HEK293 (cell line): Measurements from ENCODE around the gene C16orf95.
A peak's percentile ranks its signal among the peaks of the same experiment; 100 is the strongest.

Source experiments
- CTCF ChIA-PET: fragments of 350-600 bp; formaldehyde crosslinking; extraction: SDS; loops from one replicate; lab custom pipeline; 2021; ENCODE audit warnings: antibody characterized with exemption; lab: Yijun Ruan, JAX
- POLR2A ChIA-PET: fragments of 300-600 bp; formaldehyde crosslinking; extraction: SDS; loops from one replicate; lab custom pipeline; 2020; ENCODE audit warnings: antibody characterized with exemption, inconsistent platforms; lab: Yijun Ruan, JAX
- H3K27ac ChIP-seq: fragments of 200-500 bp; sonication (Bioruptor generic); 2 replicates; pipeline ENCODE4 v1.5.1; 2014; ENCODE audit warnings: low read depth, low read length, control low read depth, inconsistent platforms; ENCODE audit errors: extremely low read depth
- H3K36me3 ChIP-seq, 2 experiments: fragments of 200-500 bp in 1 of 2; sonication (Bioruptor generic) in 1 of 2; 1 replicate in 1 of 2; 2 replicates in 1 of 2; pipeline ENCODE4 v1.5.1; 2014 to 2017; ENCODE audit warnings: inconsistent platforms in 2 of 2, low read length in 2 of 2; ENCODE audit not compliant: control insufficient read depth in 2 of 2, insufficient read depth in 1 of 2
- H3K4me1 ChIP-seq: fragments of 200-500 bp; sonication (Bioruptor generic); 2 replicates; pipeline ENCODE4 v1.5.1; 2014; ENCODE audit warnings: mild to moderate bottlenecking, low read length, inconsistent platforms; ENCODE audit not compliant: control insufficient read depth, insufficient read depth
- H3K4me3 ChIP-seq: 2 replicates; pipeline ENCODE4 v1.5.1; 2011; ENCODE audit warnings: low read depth, mild to moderate bottlenecking, control low read depth, low read length, moderate library complexity
- H3K9me3 ChIP-seq: fragments of 200-500 bp; sonication (Bioruptor generic); 2 replicates; pipeline ENCODE4 v1.5.1; 2014; ENCODE audit warnings: low read depth, low read length, inconsistent platforms; ENCODE audit not compliant: control insufficient read depth, insufficient read depth
- GLIS1 ChIP-seq: fragments of 450-650 bp; formaldehyde crosslinking; IDR thresholded peaks from 2 replicates; pipeline ENCODE4 v1.5.1; 2016; ENCODE audit warnings: missing biosample characterization, missing genetic modification characterization
- MZF1 ChIP-seq: fragments of 450-650 bp; formaldehyde crosslinking; IDR thresholded peaks from 2 replicates; pipeline ENCODE4 v1.5.1; 2017; ENCODE audit warnings: missing biosample characterization, missing genetic modification characterization, borderline replicate concordance
- REPIN1 ChIP-seq: fragments of 450-650 bp; formaldehyde crosslinking; IDR thresholded peaks from 2 replicates; pipeline ENCODE4 v1.5.1; 2017; ENCODE audit warnings: missing biosample characterization, missing genetic modification characterization, low read depth
- SCRT2 ChIP-seq: fragments of 450-650 bp; formaldehyde crosslinking; IDR thresholded peaks from 2 replicates; pipeline ENCODE4 v1.5.1; 2016; ENCODE audit warnings: missing biosample characterization, missing genetic modification characterization
- TRIM28 ChIP-seq: IDR thresholded peaks from 2 replicates; pipeline ENCODE4 v1.6.1; 2011; ENCODE audit warnings: low read length, control low read depth, borderline replicate concordance
- YY2 ChIP-seq: fragments of 450-650 bp; formaldehyde crosslinking; IDR thresholded peaks from 2 replicates; pipeline ENCODE4 v1.5.1; 2016; ENCODE audit warnings: missing biosample characterization, missing genetic modification characterization
- ZNF10 ChIP-seq: fragments of 450-650 bp; formaldehyde crosslinking; IDR thresholded peaks from 2 replicates; pipeline ENCODE4 v1.5.1; 2017; ENCODE audit warnings: missing biosample characterization, missing genetic modification characterization
- ZNF114 ChIP-seq: fragments of 450-650 bp; formaldehyde crosslinking; IDR thresholded peaks from 2 replicates; pipeline ENCODE4 v1.5.0; 2017; ENCODE audit warnings: missing biosample characterization, missing genetic modification characterization
- ZNF146 ChIP-seq: fragments of 450-650 bp; formaldehyde crosslinking; IDR thresholded peaks from 2 replicates; pipeline ENCODE4 v1.5.1; 2016; ENCODE audit warnings: missing biosample characterization, missing genetic modification characterization
- ZNF148 ChIP-seq: fragments of 450-650 bp; formaldehyde crosslinking; IDR thresholded peaks from 2 replicates; pipeline ENCODE4 v1.5.0; 2017; ENCODE audit warnings: missing biosample characterization, missing genetic modification characterization, borderline replicate concordance
- ZNF274 ChIP-seq, 2 experiments: fragments of 200-500 bp in 1 of 2; fragments of 450-650 bp in 1 of 2; sonication (Bioruptor generic) in 1 of 2; formaldehyde crosslinking in 1 of 2; IDR thresholded peaks; 2 replicates each; pipeline versions ENCODE4 v1.5.1 to v1.6.1; 2014 to 2016; ENCODE audit warnings: borderline replicate concordance in 1 of 2, inconsistent platforms in 1 of 2, low read length in 1 of 2, missing biosample characterization in 1 of 2, missing genetic modification characterization in 1 of 2
- ZNF350 ChIP-seq: fragments of 450-650 bp; formaldehyde crosslinking; IDR thresholded peaks from 2 replicates; pipeline ENCODE4 v1.5.0; 2017; ENCODE audit warnings: missing biosample characterization, mild to moderate bottlenecking, missing genetic modification characterization
- ZNF366 ChIP-seq: fragments of 450-650 bp; formaldehyde crosslinking; conservative IDR thresholded peaks from 2 replicates; pipeline ENCODE4 v1.5.1; 2016; ENCODE audit warnings: missing biosample characterization, missing genetic modification characterization
- ZNF37A ChIP-seq: fragments of 450-650 bp; IDR thresholded peaks from 2 replicates; pipeline ENCODE4 v1.5.1; 2018; ENCODE audit warnings: missing biosample characterization, missing genetic modification characterization
- ZNF433 ChIP-seq: fragments of 450-650 bp; formaldehyde crosslinking; IDR thresholded peaks from 2 replicates; pipeline ENCODE4 v1.5.1; 2016; ENCODE audit warnings: missing biosample characterization, missing genetic modification characterization, low read depth
- ZNF488 ChIP-seq: fragments of 450-650 bp; formaldehyde crosslinking; IDR thresholded peaks from 2 replicates; pipeline ENCODE4 v1.5.1; 2016; ENCODE audit warnings: missing biosample characterization, missing genetic modification characterization
- ZNF596 ChIP-seq: fragments of 450-650 bp; IDR thresholded peaks from 2 replicates; pipeline ENCODE4 v1.5.0; 2018; ENCODE audit warnings: missing biosample characterization, mild to moderate bottlenecking, missing genetic modification characterization, moderate library complexity
- ZNF629 ChIP-seq: fragments of 450-650 bp; formaldehyde crosslinking; IDR thresholded peaks from 2 replicates; pipeline ENCODE4 v1.5.1; 2017; ENCODE audit warnings: missing biosample characterization, missing genetic modification characterization
- ZNF654 ChIP-seq: fragments of 450-650 bp; formaldehyde crosslinking; IDR thresholded peaks from 2 replicates; pipeline ENCODE4 v1.5.1; 2016; ENCODE audit warnings: low read depth, missing biosample characterization, missing genetic modification characterization
- ZNF707 ChIP-seq: fragments of 450-650 bp; formaldehyde crosslinking; IDR thresholded peaks from 2 replicates; pipeline ENCODE4 v1.5.1; 2016; ENCODE audit warnings: missing biosample characterization, missing genetic modification characterization
- ZNF768 ChIP-seq: fragments of 450-650 bp; formaldehyde crosslinking; IDR thresholded peaks from 2 replicates; pipeline ENCODE4 v1.5.1; 2018; ENCODE audit warnings: missing biosample characterization, mild to moderate bottlenecking, missing genetic modification characterization
- ZNF785 ChIP-seq: fragments of 450-650 bp; formaldehyde crosslinking; IDR thresholded peaks from 2 replicates; pipeline ENCODE4 v1.5.1; 2016; ENCODE audit warnings: missing biosample characterization, missing genetic modification characterization
- TF ChIP-seq, protein P1 (sequence below): fragments of 450-650 bp; formaldehyde crosslinking; IDR thresholded peaks from 2 replicates; pipeline ENCODE4 v1.5.1; 2016; ENCODE audit warnings: missing biosample characterization, missing genetic modification characterization
- TF ChIP-seq, protein P2 (sequence below): fragments of 450-650 bp; formaldehyde crosslinking; IDR thresholded peaks from 2 replicates; pipeline ENCODE4 v1.5.1; 2016; ENCODE audit warnings: missing biosample characterization, missing genetic modification characterization

C16orf95 gene

GRCh38 chr16:87319011-87319410, 1.8 kb upstream of the C16orf95 start:
- H3K36me3 ChIP-seq: peaks cover 0 to 16% of the 10 kb centered on the region in 2 experiments; a peak in 1 of 3 replicates
- no peak for TF ChIP-seq ZNF596 (tag by site-specific recombination)
- TF ChIP-seq ZNF366 (tag by site-specific recombination): no peak
- no peak for TF ChIP-seq ZNF785 (tag by site-specific recombination)
- TF ChIP-seq ZNF37A (tag by site-specific recombination): no peak
- no peak for TF ChIP-seq ZNF629
- no peak for TF ChIP-seq ZNF148 (tag by site-specific recombination)
- no peak for TF ChIP-seq ZNF488
- no peak for TF ChIP-seq SCRT2 (tag by site-specific recombination)
- TF ChIP-seq ZNF654 (tag by site-specific recombination): no peak
- no peak for TF ChIP-seq ZNF274 (IDR thresholded peaks at IDR 0.05; ENCODE audit: low read length)
- no peak for TF ChIP-seq ZNF274 (tag by site-specific recombination; IDR thresholded peaks at IDR 0.05; ENCODE audit: borderline replicate concordance)
- no peak for TF ChIP-seq ZNF350 (tag by site-specific recombination)
- TF ChIP-seq MZF1 (tag by site-specific recombination): no peak
- TF ChIP-seq, protein P1, sequence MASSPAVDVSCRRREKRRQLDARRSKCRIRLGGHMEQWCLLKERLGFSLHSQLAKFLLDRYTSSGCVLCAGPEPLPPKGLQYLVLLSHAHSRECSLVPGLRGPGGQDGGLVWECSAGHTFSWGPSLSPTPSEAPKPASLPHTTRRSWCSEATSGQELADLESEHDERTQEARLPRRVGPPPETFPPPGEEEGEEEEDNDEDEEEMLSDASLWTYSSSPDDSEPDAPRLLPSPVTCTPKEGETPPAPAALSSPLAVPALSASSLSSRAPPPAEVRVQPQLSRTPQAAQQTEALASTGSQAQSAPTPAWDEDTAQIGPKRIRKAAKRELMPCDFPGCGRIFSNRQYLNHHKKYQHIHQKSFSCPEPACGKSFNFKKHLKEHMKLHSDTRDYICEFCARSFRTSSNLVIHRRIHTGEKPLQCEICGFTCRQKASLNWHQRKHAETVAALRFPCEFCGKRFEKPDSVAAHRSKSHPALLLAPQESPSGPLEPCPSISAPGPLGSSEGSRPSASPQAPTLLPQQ (tag by site-specific recombination): no peak
- TF ChIP-seq, protein P2, sequence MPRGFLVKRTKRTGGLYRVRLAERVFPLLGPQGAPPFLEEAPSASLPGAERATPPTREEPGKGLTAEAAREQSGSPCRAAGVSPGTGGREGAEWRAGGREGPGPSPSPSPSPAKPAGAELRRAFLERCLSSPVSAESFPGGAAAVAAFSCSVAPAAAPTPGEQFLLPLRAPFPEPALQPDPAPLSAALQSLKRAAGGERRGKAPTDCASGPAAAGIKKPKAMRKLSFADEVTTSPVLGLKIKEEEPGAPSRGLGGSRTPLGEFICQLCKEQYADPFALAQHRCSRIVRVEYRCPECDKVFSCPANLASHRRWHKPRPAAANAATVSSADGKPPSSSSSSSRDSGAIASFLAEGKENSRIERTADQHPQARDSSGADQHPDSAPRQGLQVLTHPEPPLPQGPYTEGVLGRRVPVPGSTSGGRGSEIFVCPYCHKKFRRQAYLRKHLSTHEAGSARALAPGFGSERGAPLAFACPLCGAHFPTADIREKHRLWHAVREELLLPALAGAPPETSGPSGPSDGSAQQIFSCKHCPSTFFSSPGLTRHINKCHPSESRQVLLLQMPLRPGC (tag by site-specific recombination): no peak
- no peak for TF ChIP-seq ZNF707 (tag by site-specific recombination)
- CTCF ChIA-PET: interaction anchor here (0.6 to 1.1 kb wide), 4 partner anchors 21 to 1581 kb away, joined by 3 to 6 read pairs (median 3); no protein-coding TSS in a partner anchor
- no peaks in the 10 kb centered on the region for H3K9me3 ChIP-seq
- no peaks in the 10 kb centered on the region; the same call in 1 of the 2 replicates for H3K4me1 ChIP-seq
- H3K27ac ChIP-seq: no peak overlapping the region
- no peak overlapping the region for H3K4me3 ChIP-seq
- POLR2A ChIA-PET: interaction anchor here (0.7 to 1.3 kb wide), 2 partner anchors 30 to 65 kb away, joined by 3 read pairs; partner anchors contain the start of gene FBXO31

- peak overlapping the region; percentile 75; the same call in 1 of the 2 replicates for H3K27ac ChIP-seq
- POLR2A ChIA-PET: interaction anchor here (0.7 to 2.3 kb wide), 13 partner anchors 10 to 451 kb away, joined by 3 to 23 read pairs (median 4); partner anchors contain the start of gene FBXO31
- TF ChIP-seq GLIS1: no peak
- TF ChIP-seq YY2 (tag by site-specific recombination): no peak; the same call in 1 of the 2 replicates
- TF ChIP-seq ZNF146 (tag by site-specific recombination): no peak
- TF ChIP-seq REPIN1 (tag by site-specific recombination): peak; percentile 63; the same call in 1 of the 2 replicates
- no peak for TF ChIP-seq TRIM28
- TF ChIP-seq ZNF148 (tag by site-specific recombination): no peak
- TF ChIP-seq ZNF114: no peak
- TF ChIP-seq ZNF433: no peak
- peak; percentile 75; the same call in 1 of the 2 replicates for TF ChIP-seq ZNF10 (tag by site-specific recombination)
- TF ChIP-seq ZNF768 (tag by site-specific recombination): 0 out of 2 replicates have a peak, but pooled peaks have one; percentile 16
Observed at GRCh38 chr16:87317750-87318644, 805 bp upstream of the C16orf95 start.

More at GRCh38 chr16:87317750-87318644, 805 bp upstream of the C16orf95 start:
- H3K36me3 ChIP-seq: peaks cover 0 to 15% of the 10 kb centered on the region in 2 experiments; a peak in 1 of 3 replicates
- no peaks in the 10 kb centered on the region for H3K9me3 ChIP-seq
- peak overlapping the region; percentile 87 for H3K4me3 ChIP-seq
- CTCF ChIA-PET: interaction anchor here (0.6 to 1.2 kb wide), 5 partner anchors 17 to 1580 kb away, joined by 3 to 6 read pairs (median 3); no protein-coding TSS in a partner anchor
- no peaks in the 10 kb centered on the region; the same call in 1 of the 2 replicates for H3K4me1 ChIP-seq
